Measurements from ENCODE around the gene PAK6. TPM values are rescaled to one million over a fixed set of nuclear protein-coding genes. Genes with fewer than 3 reads are reported as not detected.
A peak's percentile ranks its signal among the peaks of the same experiment; 100 is the strongest.

PAK6 gene
- total and polyA plus RNA-seq, 2 donors: 0.38 to 1.3 TPM

- H3K27ac ChIP-seq (ENCODE audit: low read depth in 1 of 2, low read length in 1 of 2): no peak overlapping the region
- H3K9me3 ChIP-seq (ENCODE audit: control insufficient read depth in 2 of 2, insufficient read depth in 1 of 2, low read length in 1 of 2): peaks cover 0 to 4% of the 10 kb centered on the region in 2 donors
- H3K27me3 ChIP-seq (ENCODE audit: control insufficient read depth in 2 of 2, insufficient read depth in 1 of 2, low read length in 1 of 2): peaks cover 60 to 71% of the 10 kb centered on the region in 2 donors
- no peak for DNase-seq (ENCODE audit: low read depth in 6 of 9, low spot score in 9 of 9)
- H3K36me3 ChIP-seq (ENCODE audit: control insufficient read depth in 2 of 2, insufficient read depth in 2 of 2, low read length in 1 of 2): peaks cover 0 to 3% of the 10 kb centered on the region in 2 donors
- H3K4me1 ChIP-seq (ENCODE audit: control insufficient read depth in 2 of 2, insufficient read depth in 2 of 2, low read length in 2 of 2): peaks cover 16 to 18% of the 10 kb centered on the region in 2 donors
- no peak overlapping the region for H3K4me3 ChIP-seq (ENCODE audit: low read length in 2 of 2)
- 46% methylated on average over 33 of the region's 33 CpGs for WGBS
These were observed 44.9 kb downstream of the PAK6 start for GRCh38 chr15:40283615-40284300.

DNA sequence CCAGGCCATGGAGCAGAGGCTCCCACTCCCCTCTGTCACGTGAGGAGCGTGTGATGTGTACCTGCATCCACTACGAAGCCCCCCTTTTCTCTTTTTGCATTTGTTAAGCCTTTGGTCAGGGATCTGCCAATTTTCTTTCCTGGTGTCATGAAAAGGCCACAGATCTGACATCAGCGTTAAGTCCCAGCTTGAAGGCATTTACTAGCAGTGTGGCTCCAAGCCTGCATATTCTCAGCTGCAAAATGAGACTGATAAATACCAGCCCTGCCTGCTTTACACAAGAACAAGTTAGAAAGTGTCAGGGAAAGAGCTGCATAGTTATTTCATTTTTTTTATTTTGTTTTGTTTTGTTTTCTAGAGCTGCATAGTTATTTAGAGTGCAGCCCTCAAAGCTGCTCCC, 46.3 kb downstream of the PAK6 start:
- no peak overlapping the region for H3K27ac ChIP-seq (ENCODE audit: low read depth in 1 of 2, low read length in 1 of 2)
- no peak for DNase-seq (ENCODE audit: low read depth in 6 of 9, low spot score in 9 of 9)
- 96% methylated on average over 4 of the region's 4 CpGs for WGBS
- H3K4me3 ChIP-seq (ENCODE audit: low read length in 2 of 2): no peak overlapping the region
- peaks cover 11 to 18% of the 10 kb centered on the region in 2 donors for H3K4me1 ChIP-seq (ENCODE audit: control insufficient read depth in 2 of 2, insufficient read depth in 2 of 2, low read length in 2 of 2)
- peaks cover 0 to 4% of the 10 kb centered on the region in 2 donors for H3K9me3 ChIP-seq (ENCODE audit: control insufficient read depth in 2 of 2, insufficient read depth in 1 of 2, low read length in 1 of 2)
- peaks cover 1 to 10% of the 10 kb centered on the region in 2 donors for H3K36me3 ChIP-seq (ENCODE audit: control insufficient read depth in 2 of 2, insufficient read depth in 2 of 2, low read length in 1 of 2)
- H3K27me3 ChIP-seq (ENCODE audit: control insufficient read depth in 2 of 2, insufficient read depth in 1 of 2, low read length in 1 of 2): peaks cover 47 to 58% of the 10 kb centered on the region in 2 donors

DNA sequence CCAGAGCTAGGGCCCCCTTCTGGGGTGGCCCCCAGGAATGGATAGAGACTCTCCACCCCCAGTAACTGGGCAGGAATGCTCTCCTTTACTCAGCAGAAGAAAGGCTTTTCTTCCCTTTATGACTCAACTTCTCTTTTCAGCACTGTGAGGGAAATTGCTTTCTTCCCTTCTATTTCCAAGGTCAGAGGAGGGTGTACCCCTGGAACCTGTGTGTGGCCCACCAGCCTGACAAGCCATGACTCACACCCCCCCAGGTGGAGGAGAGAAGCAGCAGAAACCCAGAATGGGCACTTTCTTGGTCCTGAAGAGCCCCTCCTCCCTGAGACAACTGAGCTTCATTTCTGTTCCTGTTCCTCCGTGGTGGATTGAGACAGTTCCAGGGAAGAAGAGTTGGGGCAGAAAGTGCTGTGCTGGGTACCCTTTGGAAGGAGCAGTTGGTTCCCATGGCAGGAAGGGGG, 46.7 kb downstream of the PAK6 start:
- Histone ChIP-seq H3K4me3 (ENCODE audit: low read length in 2 of 2) (no peak overlapping the region), H3K4me1 (ENCODE audit: control insufficient read depth in 2 of 2, insufficient read depth in 2 of 2, low read length in 2 of 2) (peaks cover 10 to 18% of the 10 kb centered on the region in 2 donors), H3K27ac (ENCODE audit: low read depth in 1 of 2, low read length in 1 of 2) (peak overlapping the region in 1 of 2 donors; percentile 2), H3K9me3 (ENCODE audit: control insufficient read depth in 2 of 2, insufficient read depth in 1 of 2, low read length in 1 of 2) (peaks cover 0 to 4% of the 10 kb centered on the region in 2 donors), H3K36me3 (ENCODE audit: control insufficient read depth in 2 of 2, insufficient read depth in 2 of 2, low read length in 1 of 2) (peaks cover 6 to 14% of the 10 kb centered on the region in 2 donors), H3K27me3 (ENCODE audit: control insufficient read depth in 2 of 2, insufficient read depth in 1 of 2, low read length in 1 of 2) (peaks cover 43 to 53% of the 10 kb centered on the region in 2 donors)
- DNase-seq (ENCODE audit: low read depth in 6 of 9, low spot score in 9 of 9): no peak
- WGBS: 84% methylated on average over 1 of the region's 1 CpG

- Histone ChIP-seq H3K4me1 (ENCODE audit: control insufficient read depth in 2 of 2, insufficient read depth in 2 of 2, low read length in 2 of 2) (peaks cover 11 to 18% of the 10 kb centered on the region in 2 donors), H3K36me3 (ENCODE audit: control insufficient read depth in 2 of 2, insufficient read depth in 2 of 2, low read length in 1 of 2) (peaks cover 7 to 14% of the 10 kb centered on the region in 2 donors), H3K9me3 (ENCODE audit: control insufficient read depth in 2 of 2, insufficient read depth in 1 of 2, low read length in 1 of 2) (peaks cover 0 to 4% of the 10 kb centered on the region in 2 donors), H3K27ac (ENCODE audit: low read depth in 1 of 2, low read length in 1 of 2) (no peak overlapping the region), H3K27me3 (ENCODE audit: control insufficient read depth in 2 of 2, insufficient read depth in 1 of 2, low read length in 1 of 2) (peaks cover 38 to 48% of the 10 kb centered on the region in 2 donors), H3K4me3 (ENCODE audit: low read length in 2 of 2) (no peak overlapping the region)
- DNase-seq (ENCODE audit: low read depth in 6 of 9, low spot score in 9 of 9): no peak
- WGBS: 91% methylated on average over 7 of the region's 7 CpGs
These were observed 47.2 kb downstream of the PAK6 start for GRCh38 chr15:40286061-40286532.

DNA sequence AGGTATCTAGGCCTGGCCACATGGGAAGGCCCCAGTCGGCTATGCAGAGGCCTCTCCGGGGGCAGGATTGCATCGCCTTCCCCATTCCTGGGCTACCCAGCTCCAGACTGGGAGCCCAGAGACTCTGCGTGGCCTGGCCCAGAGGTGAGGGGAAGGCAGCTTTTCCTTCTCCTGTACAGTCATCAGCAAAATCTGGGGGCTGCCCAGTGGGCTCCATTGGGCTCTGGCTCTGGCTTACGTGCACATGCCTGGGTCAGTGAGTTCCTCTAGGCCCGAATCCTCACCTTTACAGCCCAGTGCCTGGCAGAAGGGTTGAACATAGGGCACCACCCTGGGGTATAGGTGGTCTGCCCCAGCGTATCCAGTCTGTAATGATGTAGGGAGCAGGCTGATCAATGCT, 47.9 kb downstream of the PAK6 start:
- H3K36me3 ChIP-seq (ENCODE audit: control insufficient read depth in 2 of 2, insufficient read depth in 2 of 2, low read length in 1 of 2): peaks cover 7 to 17% of the 10 kb centered on the region in 2 donors

DNA sequence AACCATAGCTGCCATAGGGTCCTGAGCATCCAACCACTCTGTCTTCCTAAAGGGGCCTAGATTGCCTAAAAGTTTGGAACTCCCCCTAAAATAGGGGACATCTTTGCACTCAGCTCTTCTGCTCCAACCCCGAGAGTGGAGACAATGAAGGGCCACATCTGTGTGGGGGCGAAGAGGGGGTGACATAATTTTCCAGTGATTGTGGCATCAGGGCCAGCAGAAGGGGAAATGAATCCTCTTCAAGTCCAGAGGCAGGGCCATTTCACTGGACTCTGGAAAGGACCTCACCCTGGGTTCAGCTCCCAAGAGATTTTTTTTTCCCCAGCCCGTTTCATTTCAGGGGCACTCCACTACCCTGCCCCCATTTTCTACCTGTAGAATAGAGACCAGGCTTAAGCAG, 48.6 kb downstream of the PAK6 start:
- DNase-seq (ENCODE audit: low read depth in 6 of 9, low spot score in 9 of 9): no peak
- H3K36me3 ChIP-seq (ENCODE audit: control insufficient read depth in 2 of 2, insufficient read depth in 2 of 2, low read length in 1 of 2): peaks cover 12 to 23% of the 10 kb centered on the region in 2 donors
- H3K4me1 ChIP-seq (ENCODE audit: control insufficient read depth in 2 of 2, insufficient read depth in 2 of 2, low read length in 2 of 2): peaks cover 8 to 9% of the 10 kb centered on the region in 2 donors
- no peak overlapping the region for H3K4me3 ChIP-seq (ENCODE audit: low read length in 2 of 2)
- H3K9me3 ChIP-seq (ENCODE audit: control insufficient read depth in 2 of 2, insufficient read depth in 1 of 2, low read length in 1 of 2): peaks cover 0 to 2% of the 10 kb centered on the region in 2 donors
- no peak overlapping the region for H3K27ac ChIP-seq (ENCODE audit: low read depth in 1 of 2, low read length in 1 of 2)
- WGBS: 95% methylated on average over 3 of the region's 3 CpGs
- H3K27me3 ChIP-seq (ENCODE audit: control insufficient read depth in 2 of 2, insufficient read depth in 1 of 2, low read length in 1 of 2): peaks cover 24 to 36% of the 10 kb centered on the region in 2 donors

More for the DNA sequence above, 47.9 kb downstream of the PAK6 start:
- Histone ChIP-seq H3K9me3 (ENCODE audit: control insufficient read depth in 2 of 2, insufficient read depth in 1 of 2, low read length in 1 of 2) (peaks cover 0 to 4% of the 10 kb centered on the region in 2 donors), H3K27me3 (ENCODE audit: control insufficient read depth in 2 of 2, insufficient read depth in 1 of 2, low read length in 1 of 2) (peaks cover 31 to 42% of the 10 kb centered on the region in 2 donors), H3K4me3 (ENCODE audit: low read length in 2 of 2) (no peak overlapping the region), H3K4me1 (ENCODE audit: control insufficient read depth in 2 of 2, insufficient read depth in 2 of 2, low read length in 2 of 2) (peaks cover 11 to 15% of the 10 kb centered on the region in 2 donors), H3K27ac (ENCODE audit: low read depth in 1 of 2, low read length in 1 of 2) (no peak overlapping the region)
- 85% methylated on average over 7 of the region's 7 CpGs for WGBS
- DNase-seq (ENCODE audit: low read depth in 6 of 9, low spot score in 9 of 9): no peak

GRCh38 chr15:40287968-40288367, 49.1 kb downstream of the PAK6 start:
- DNase-seq (ENCODE audit: low read depth in 6 of 9, low spot score in 9 of 9): no peak
- H3K27me3 ChIP-seq (ENCODE audit: control insufficient read depth in 2 of 2, insufficient read depth in 1 of 2, low read length in 1 of 2): peaks cover 19 to 31% of the 10 kb centered on the region in 2 donors
- no peak overlapping the region for H3K4me3 ChIP-seq (ENCODE audit: low read length in 2 of 2)
- peaks cover 4 to 5% of the 10 kb centered on the region in 2 donors for H3K4me1 ChIP-seq (ENCODE audit: control insufficient read depth in 2 of 2, insufficient read depth in 2 of 2, low read length in 2 of 2)
- H3K36me3 ChIP-seq (ENCODE audit: control insufficient read depth in 2 of 2, insufficient read depth in 2 of 2, low read length in 1 of 2): peaks cover 12 to 27% of the 10 kb centered on the region in 2 donors
- H3K27ac ChIP-seq (ENCODE audit: low read depth in 1 of 2, low read length in 1 of 2): no peak overlapping the region
- no peaks in the 10 kb centered on the region for H3K9me3 ChIP-seq (ENCODE audit: control insufficient read depth in 2 of 2, insufficient read depth in 1 of 2, low read length in 1 of 2)
- 95% methylated on average over 4 of the region's 4 CpGs for WGBS

- DNase-seq (ENCODE audit: low read depth in 6 of 9, low spot score in 9 of 9): no peak
- H3K27ac ChIP-seq (ENCODE audit: low read depth in 1 of 2, low read length in 1 of 2): no peak overlapping the region
- no peaks in the 10 kb centered on the region for H3K9me3 ChIP-seq (ENCODE audit: control insufficient read depth in 2 of 2, insufficient read depth in 1 of 2, low read length in 1 of 2)
- H3K4me3 ChIP-seq (ENCODE audit: low read length in 2 of 2): no peak overlapping the region
- H3K36me3 ChIP-seq (ENCODE audit: control insufficient read depth in 2 of 2, insufficient read depth in 2 of 2, low read length in 1 of 2): peaks cover 17 to 33% of the 10 kb centered on the region in 2 donors
- WGBS: 83% methylated on average over 6 of the region's 6 CpGs
- H3K4me1 ChIP-seq (ENCODE audit: control insufficient read depth in 2 of 2, insufficient read depth in 2 of 2, low read length in 2 of 2): peaks cover 0 to 5% of the 10 kb centered on the region in 2 donors
- peaks cover 6 to 18% of the 10 kb centered on the region in 2 donors for H3K27me3 ChIP-seq (ENCODE audit: control insufficient read depth in 2 of 2, insufficient read depth in 1 of 2, low read length in 1 of 2)
These were observed 50.4 kb downstream of the PAK6 start for GRCh38 chr15:40289140-40289775.

DNA sequence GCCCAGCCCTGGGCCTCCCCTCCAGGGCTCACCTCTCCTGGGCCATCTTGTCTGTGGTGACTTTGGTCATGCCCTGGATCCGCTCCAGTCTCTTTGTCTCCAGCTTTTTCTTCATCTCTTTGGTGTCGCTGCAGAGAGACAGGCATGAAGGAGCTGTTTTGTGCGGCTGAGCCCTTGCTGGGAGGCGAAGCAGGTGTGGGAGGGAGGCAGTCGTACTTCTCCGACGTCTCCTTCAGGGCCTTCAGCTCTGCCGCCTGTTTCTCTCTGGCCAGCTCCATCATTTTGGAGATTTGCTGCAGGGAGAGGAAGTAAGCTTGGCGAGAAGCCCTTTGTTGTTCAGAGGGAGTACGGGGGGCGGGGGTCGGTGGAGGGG, 51.7 kb downstream of the PAK6 start:
- no peak overlapping the region for H3K4me3 ChIP-seq (ENCODE audit: low read length in 2 of 2)
- 92% methylated on average over 12 of the region's 12 CpGs for WGBS
- peaks cover 0 to 7% of the 10 kb centered on the region in 2 donors for H3K27me3 ChIP-seq (ENCODE audit: control insufficient read depth in 2 of 2, insufficient read depth in 1 of 2, low read length in 1 of 2)
- H3K4me1 ChIP-seq (ENCODE audit: control insufficient read depth in 2 of 2, insufficient read depth in 2 of 2, low read length in 2 of 2): peaks cover 0 to 5% of the 10 kb centered on the region in 2 donors
- H3K36me3 ChIP-seq (ENCODE audit: control insufficient read depth in 2 of 2, insufficient read depth in 2 of 2, low read length in 1 of 2): peaks cover 23 to 33% of the 10 kb centered on the region in 2 donors
- H3K27ac ChIP-seq (ENCODE audit: low read depth in 1 of 2, low read length in 1 of 2): no peak overlapping the region
- H3K9me3 ChIP-seq (ENCODE audit: control insufficient read depth in 2 of 2, insufficient read depth in 1 of 2, low read length in 1 of 2): no peaks in the 10 kb centered on the region
- DNase-seq (ENCODE audit: low read depth in 6 of 9, low spot score in 9 of 9): no peak

Data from thymus (tissue), 11 donors.